Erythroblast (primary cell): Measurements from ENCODE around the gene ICA1L.

Source experiments
- GATA1 ChIP-seq: IDR thresholded peaks from 2 replicates; pipeline ENCODE4 v1.6.1; 2011; ENCODE audit warnings: low read depth, mild to moderate bottlenecking, control low read depth, low read length, moderate library complexity
- POLR2A ChIP-seq: IDR thresholded peaks from 2 replicates; pipeline ENCODE4 v1.6.1; 2011; ENCODE audit warnings: mild to moderate bottlenecking, low read length

GRCh38 chr2:202911203-202911511 lies 39.6 kb upstream of the ICA1L start:
- TF ChIP-seq POLR2A (no peak), GATA1 (no peak)
